ACHN (cell line): Measurements from ENCODE around the gene ACTL6B.

ENCODE experiments used
- DNase-seq: peaks from one replicate; pipeline ENCODE4 v3.0.0-alpha.2; 2015
- in situ Hi-C: cut with HindIII; loops from 2 replicates; pipeline ENCODE4 v1.10.0; 2017; ENCODE audit warnings: low sequenced_read_pairs, low pct_ligation_motif_present, low pct_unique_long_range_greater_than_20kb

The ACTL6B gene

DNA sequence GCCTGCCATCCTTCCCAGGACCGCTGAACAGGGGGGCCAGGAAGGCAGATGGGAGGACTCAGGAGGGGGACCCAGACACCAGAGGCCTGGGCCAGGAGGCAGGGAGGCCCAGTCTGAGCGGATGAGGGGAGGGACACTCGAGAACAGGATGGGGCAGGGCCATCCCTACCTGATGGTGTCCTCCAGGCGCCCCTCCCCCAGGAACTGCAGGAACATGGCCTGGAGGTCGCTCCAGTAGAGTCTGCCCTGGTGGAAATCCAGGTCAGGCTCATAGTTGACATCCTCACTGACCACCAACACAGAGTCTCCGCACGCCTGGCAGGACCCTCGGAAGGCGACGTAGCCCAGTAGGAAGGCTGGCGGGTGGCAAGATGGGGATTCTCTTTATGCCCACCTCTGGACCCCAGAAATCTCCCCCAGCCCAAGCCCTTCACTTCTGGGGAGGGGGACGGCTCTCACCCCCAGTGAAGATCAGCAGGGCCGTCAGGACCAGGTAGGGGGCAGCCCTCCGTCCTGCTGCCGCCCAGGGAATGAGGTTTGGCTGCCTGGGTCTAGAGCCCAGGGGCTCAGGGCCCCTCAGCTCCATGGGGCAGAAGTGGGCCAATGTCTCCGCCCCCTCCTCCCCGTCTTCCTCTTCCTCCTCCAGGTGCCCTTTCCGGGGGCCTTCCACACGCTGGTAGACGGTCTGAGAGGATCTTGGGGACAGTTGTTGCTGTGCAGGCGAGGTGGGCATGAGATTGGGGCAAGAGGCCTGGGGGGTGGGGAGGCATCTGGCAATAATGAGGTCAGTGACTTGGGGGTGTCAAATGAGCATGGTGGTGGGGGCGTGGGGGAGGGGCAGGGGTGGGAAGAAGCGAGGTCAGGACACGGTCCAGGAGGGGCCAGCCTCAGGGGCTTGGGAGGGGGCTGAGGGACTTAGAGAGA lies 15.5 kb downstream of the ACTL6B start:
- in situ Hi-C loops: no loop called here
- DNase-seq: no peak

DNA sequence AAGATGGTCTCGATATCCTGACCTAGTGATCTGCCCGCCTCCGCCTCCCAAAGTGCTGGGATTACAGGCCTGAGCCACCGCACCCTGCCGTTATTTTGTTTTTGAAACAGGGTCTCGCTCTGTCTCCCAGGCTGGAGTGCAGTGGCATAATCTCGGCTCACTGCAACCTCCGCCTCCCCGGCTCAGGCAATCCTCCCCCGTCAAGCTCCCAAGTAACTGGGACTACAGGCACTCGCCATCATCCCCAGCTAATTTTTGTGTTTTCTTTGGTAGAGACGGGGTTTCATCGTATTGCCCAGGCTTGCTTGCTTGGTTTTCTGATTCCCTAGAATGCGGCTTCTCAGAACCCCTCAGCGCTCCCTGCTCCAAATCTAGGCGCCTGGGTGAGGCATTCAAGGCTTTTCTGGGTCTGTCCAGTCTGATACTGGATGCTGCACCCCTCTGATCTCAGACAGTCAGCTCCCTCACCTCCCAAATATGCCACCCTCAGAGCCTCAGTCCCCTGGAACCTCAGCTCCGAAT lies 16.2 kb downstream of the ACTL6B start:
- in situ Hi-C loops: no loop called here

DNA sequence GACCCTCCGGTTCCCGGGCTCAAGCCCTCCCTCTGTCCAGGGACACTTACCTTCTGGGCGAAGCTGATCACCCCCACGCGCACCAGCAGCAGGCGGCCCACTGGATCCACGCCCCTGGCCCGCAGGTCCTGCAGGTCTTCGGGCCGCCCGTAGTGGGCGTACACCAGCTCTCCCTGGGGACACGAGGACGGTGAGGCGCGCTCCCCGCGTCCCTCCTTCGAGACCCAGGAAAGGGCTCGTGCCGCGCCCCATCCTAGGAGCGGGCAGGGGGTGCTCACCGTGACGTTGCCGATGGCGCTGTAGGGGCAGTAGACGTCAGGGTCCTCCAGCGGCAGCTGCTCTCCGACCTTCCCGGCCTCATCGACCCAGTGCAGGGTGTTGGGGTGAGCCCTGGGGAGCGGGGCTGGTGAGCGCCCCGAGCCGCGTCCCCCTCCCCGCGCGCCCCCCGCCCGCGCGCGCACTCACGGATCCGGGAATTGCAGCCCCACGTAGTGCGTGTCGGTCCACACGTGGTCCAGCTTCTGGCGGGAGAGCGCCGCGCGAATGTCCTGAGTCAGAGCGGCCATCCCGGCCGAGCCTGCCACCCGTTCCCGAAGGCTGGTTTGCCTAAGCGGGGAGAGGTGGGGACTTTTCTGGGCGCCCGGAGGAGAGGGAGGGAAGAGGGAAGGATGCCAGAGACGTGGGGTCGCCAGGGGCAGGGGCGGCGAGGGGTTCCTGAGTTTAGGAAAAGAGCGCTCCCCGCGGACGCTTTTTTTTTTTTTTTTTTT lies 23.1 kb downstream of the ACTL6B start:
- peak; percentile 68 for DNase-seq
- in situ Hi-C loops: no loop called here

More for the DNA sequence above, 16.2 kb downstream of the ACTL6B start:
- no peak for DNase-seq

DNA sequence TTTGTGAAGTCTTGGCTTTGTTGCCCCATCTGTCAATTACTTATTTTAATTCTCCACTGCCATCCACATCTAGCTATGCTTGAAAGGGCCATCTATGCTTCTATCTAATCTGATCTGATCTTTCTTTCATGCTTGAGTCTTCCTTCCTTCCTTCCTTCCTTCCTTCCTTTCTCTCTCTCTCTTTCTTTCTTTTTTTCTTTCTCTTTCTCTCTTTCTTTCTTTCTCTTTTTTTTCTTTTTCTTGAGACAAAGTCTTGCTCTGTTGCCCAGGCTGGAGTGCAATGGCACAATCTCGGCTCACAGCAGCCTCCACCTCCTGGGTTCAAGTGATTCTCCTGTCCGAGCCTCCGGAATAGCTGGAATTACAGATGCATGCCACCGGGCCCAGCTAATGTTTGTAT lies 26.2 kb downstream of the ACTL6B start:
- no peak for DNase-seq
- in situ Hi-C loops: no loop called here

DNA sequence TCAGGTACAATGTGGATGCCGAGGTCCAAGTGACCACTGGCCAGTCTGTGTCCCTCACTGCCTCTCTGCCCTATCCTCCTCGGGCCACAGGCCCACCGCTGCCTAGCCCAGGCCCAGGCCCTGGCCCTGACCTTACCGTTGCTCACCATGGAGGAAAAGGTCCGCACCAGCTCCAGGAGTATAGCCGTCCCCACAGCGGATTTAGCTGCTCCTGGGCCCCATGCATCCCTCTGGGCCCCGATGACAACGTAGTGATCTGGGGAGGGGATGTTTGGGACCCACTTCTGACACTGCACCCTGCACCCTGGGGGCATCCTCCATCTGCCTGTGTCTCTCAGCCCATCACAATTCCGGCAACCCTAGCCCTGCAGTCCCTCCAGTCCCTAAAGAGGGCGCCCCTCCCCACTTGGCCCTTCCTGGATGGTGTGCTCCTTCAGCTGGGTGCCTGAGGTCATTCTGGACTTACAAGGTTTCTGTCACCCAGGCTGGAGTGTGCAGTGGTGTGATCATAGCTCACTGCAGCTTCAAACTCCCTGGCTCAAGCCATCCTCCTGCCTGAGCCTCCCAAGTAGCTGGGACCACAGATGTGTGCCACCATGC lies 27.0 kb downstream of the ACTL6B start:
- in situ Hi-C loops: no loop called here
- DNase-seq: peak; percentile 63

DNA sequence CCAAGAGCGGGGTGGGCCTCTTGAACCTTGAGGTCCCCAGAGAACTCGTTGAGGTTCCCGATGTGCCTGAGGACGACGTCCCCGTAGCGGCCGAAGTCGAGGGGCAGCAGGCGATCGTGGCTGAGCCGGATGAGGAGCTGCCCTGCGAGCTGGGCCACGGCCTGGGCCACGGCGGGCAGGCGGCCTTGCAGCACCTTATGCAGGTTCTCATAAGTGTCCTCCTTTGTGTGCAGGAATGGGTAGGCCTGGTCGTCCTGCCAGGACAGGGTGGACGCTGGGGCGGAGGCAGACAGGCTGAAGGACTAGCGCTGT lies 29.1 kb downstream of the ACTL6B start:
- no peak for DNase-seq
- in situ Hi-C loops: no loop called here

DNA sequence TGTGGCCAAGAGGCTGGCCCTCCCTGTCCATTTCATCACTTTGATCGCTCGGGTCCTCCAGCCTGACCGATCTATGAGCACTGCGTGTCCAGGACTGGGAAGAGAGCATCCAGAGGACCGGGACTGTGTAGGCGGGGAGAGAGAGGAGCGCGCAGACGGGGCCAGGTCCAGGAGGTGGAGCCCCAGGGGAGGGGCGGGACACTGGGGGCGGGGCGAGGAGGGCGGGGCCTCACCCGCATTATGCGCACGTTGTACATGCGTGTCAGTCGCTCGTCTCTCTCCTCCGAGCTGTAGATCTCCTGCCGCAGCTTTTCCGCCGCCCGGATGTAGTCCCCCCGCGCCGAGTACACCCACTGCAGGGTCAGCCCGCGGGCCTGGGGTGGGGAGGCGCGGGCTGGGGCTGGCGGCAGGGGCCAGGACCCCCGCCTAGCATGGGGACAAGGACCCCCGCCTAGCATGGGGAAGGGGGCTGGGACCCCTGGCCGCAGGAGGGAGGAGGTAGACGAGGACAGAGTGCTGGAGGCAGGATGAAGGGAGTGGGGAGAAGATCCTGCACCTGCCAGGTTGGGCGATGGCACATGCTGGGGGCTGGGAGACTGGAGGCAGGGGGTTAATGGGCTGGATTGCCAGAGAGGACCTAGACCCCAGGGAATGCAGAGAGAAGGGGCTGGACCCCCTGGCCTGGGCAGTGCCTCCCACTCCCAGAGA lies 29.6 kb downstream of the ACTL6B start:
- peak; percentile 85 for DNase-seq
- in situ Hi-C loops: no loop called here

DNA sequence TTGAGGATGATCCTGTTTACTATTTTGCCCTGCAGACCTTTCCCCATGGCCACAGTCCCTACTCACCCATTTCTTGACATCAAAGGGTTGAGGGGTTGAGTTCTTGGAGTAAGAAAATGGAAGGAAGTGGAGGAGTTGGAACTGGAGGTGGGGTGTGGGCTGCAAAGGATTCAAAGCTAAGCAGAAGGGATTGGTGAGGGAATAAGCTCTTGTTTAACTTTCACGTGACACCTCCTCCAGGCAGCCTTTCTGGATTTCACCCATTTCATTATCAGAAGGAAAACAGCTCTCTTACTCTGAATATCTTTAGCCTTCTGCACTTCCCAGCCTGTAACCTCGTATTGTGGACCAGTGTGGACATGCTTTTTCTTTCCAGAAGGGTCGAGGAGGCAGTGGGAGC lies 30.2 kb downstream of the ACTL6B start:
- no peak for DNase-seq
- in situ Hi-C loops: no loop called here

DNA sequence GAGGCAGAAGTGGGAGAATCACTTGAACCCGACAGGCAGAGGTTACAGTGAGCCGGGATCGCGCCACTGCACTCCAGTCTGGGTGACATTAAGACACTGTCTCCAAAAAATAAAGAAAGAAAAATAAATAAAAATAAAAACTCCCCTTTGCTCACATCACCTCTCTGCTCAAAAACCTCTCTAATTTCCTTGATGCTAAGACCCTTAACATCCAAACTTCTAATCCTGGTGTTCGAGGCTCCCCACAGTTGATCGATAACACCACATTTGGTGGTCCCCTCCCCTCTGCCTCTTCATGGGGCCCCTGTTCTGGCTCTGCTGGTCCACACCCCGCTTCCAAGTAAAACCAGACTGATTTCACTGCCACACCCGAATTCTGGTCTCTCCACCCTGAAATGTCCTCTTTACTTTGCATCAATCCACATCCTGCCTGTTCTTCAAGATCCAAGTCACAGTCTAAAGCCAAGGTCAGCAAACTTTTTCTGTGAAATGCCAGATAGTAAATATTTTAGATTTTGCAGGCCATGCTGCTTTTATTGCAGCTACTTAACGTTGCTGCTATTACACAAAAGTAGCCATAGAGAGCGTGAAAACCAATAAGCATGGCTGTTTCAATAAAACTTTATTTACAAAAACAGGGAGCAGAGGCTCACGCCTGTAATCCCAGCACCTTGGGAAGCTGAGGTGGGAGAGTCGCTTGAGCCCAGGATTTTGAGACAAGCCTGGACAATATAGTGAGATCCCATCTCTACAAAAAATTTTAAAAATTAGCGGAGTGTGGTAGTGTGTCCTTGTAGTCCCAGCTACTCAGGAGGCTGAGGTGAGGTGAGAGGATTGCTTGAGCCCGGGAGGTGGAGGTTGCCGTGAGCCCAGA lies 32.1 kb downstream of the ACTL6B start:
- DNase-seq: no peak
- in situ Hi-C loops: no loop called here

DNA sequence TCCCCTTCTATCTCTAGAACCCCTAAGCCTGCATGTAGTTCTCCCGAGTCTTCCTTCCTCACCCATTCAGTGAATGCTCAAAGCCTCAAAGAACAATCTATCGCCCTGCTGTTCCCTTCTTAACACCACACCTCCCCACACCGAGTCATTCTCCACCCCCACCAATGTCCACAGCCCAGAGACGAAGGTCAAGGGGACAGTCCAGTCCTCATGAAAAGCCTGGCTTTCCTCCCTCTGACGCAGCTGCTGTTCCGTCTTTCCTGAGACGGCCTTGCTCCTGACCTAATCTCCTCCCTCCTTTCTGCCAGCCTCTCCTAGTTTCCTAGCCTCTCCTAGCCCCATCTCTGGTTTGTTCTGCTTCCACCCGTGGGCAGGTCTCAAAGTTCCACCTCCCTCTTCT lies 34.7 kb downstream of the ACTL6B start:
- DNase-seq: no peak
- in situ Hi-C loops: no loop called here

DNA sequence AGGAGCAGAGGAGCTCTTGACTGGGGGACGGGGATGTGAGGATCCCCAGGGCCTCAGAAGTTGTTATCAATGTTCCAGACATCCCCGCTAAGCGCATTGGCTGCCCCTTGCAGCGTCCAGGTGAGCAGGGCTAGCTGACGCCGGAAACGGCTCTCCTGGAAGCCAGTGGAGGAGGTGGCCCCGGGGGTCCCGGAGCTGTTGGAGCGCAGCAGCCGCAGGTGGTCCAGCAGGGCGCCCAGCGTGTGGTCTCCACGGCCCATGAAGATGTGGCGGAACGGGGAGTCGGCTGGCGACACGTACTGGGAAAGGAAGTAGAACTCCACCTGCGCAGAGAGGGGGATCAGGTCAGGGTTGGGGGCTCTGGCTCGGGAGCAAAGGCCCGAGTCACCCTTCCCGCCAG lies 35.4 kb downstream of the ACTL6B start:
- in situ Hi-C loops: no loop called here
- DNase-seq: no peak

DNA sequence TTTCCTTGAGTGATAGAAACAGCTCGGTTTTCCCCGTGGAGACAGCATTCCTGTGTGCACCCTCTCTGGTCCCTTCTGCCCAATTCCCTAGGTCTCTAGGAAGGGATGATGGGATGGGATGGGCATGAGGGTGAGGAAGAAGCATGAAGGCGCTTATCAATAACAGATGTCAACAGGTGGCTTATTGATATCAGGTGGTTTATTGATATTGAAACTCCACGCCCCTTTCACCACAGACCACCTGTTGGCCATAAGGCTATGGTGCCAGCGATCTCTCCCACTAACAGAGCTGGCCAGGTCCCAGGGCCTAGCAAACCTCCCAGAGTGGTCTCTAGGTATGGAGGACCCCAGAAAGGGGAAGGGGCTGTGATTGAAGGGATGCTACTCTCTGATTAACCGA lies 36.0 kb downstream of the ACTL6B start:
- in situ Hi-C loops: no loop called here
- DNase-seq: no peak

DNA sequence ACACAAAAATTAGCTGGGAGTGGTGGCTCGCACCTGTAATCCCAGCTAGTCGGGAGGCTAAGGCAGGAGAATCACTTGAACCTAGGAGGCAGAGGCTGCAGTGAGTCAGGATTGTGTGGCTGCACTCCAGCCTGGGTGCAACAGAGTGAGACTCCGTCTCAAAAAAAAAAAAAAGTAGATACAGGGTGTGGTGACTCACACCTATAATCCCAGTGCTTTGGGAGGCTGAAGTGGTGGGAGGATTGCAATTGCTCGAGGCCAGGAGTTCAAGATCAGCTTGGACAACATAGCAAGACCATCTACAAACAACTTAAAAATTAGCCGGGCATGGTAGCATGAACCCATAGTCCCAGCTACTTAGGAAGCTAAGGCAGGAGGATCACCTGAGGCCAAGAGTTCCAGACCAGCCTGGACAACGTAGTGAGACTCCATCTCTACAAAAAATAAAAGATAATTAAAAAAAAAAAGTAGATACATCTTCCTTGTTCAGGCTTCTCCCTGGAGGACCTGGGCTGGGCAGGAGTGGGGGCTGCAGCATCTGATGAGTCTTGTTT lies 41.9 kb downstream of the ACTL6B start:
- no peak for DNase-seq
- in situ Hi-C loops: no loop called here

DNA sequence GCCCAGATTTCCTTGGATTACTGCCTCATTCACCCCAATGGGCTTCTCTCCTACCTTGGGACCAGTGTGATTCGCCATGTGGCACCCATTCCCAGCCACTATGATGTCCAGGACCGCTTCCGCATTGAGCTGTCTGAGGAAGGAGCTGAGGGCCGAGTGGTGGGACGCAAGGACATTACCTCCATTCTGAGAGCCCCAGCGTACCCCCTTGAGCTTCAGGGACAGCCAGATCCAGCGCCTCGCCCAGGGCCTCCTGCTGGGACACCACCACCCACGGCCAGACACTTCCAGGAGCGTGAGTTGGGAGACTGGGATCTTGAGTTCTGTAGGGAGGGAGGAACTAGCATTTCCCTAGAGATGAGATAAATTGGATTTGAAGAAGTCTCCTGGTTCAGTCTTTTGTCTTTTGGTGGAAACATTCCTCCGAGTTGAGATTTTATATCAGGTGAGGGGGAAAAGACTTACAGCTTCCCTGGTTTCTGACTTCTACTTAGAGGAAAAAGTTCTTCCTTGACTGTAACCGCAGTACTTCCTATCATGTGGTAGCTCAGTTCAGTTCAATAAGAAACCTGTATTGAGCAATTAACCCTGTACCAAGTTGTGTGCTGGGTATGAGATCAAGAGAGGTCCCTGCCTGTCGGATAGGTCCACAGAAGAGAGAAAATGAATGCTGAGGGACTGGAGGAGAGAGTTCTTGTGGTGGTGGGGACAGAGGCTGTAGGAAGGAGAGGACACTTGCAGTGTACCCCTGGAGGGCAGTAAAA lies 42.7 kb downstream of the ACTL6B start:
- DNase-seq: no peak
- in situ Hi-C loops: no loop called here

DNA sequence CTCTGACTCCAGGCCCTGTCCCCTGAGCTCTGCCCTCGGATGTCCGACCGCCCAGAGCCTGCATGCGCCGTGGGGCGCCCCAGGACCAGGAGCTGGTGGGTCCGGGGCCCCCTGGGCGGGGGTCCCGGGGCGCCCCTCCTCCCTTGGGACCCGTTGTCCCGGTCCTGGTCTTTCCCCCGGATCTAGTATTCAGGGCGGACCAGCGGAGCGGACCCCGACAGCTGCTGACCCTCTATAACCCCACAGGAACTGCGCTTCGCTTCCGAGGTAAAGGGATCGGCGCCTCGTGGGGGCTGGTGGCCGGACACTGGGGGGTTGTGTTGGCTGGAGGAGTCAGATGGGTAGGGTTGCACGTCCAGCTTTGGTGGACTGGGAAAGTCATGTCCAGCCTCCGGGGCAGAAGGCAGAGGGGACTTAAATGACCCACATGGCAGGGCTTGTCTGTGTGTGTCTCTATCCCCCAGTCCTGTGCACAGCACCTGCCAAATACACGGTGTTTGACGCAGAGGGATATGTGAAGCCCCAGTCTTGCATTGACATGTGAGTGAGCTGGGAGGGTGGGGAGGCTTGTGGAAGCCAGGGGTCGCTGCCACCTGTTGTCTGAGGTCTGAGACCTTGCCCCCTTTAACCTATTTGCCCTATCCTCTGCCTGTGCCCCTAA lies 43.4 kb downstream of the ACTL6B start:
- no peak for DNase-seq
- in situ Hi-C loops: no loop called here

DNA sequence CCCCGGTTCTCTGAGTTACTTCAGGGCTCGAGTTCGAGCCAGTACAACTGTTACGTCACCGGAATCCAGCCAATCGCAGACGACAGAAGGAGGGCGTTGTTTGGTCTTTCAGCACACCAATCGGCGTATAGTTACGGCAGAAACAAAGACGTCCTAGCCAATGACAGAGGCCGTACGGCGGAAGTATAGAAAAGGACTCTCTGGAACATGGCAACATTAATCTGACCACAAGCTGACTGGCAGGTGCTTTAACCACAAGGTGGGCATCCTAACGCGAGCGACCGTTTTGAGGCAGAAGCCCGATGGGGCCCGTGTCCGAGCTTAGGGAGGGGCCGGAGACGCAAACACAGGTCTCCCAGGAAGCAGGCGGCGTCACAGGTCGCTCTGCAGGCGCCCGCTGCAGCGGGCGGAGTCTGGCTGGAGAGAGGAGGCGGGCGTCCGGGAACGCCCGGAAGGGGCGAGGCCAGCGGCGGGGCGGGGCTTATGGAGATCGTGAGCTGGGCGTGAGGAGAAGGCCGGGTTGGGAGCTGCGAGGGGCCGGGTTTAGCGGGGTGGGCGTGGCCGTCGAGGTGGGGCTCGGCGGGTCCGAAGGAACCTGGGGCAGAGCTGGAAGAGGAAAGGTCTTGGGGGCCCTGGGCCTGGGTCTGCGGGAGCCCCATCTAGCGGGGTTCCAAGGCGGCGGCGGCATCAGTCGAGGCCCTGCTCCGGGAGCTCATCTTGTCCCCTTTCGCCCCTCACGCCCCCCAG lies 44.1 kb downstream of the ACTL6B start, which contains the start of gene MOSPD3:
MOSPD3 (plus strand) TSS at position 558 of the 747 bp plus-strand sequence. CDS start 252 bp downstream, outside the sequence.
- in situ Hi-C loops: no loop called here
- DNase-seq: peak; percentile 100
